GM23338 (cell line): ENCODE measurements around the gene SIGLEC15. TPM values are rescaled to one million over a fixed set of nuclear protein-coding genes. Genes with fewer than 3 reads are reported as not detected.

Experiments
- ATAC-seq: fragments of 200-7000 bp; cut with Tn5 transposase; 3 replicates; pipeline ENCODE4 v1.9.1; 2020
- DNase-seq: peaks from one replicate; pipeline ENCODE4 v3.0.0-alpha.2; 2015; ENCODE audit warnings: low spot score
- H2AFZ ChIP-seq: fragments of 200-600 bp; sonication (generic); 2 replicates; pipeline ENCODE4 v1.8.0; 2016; ENCODE audit warnings: antibody characterized with exemption, mild to moderate bottlenecking, moderate library complexity
- H3F3A ChIP-seq: fragments of 200-600 bp; sonication (generic); replicated peaks from 2 replicates; pipeline ENCODE4 v1.8.0; 2017; ENCODE audit warnings: antibody characterized with exemption, mixed run types, low read depth
- H3K27ac ChIP-seq: fragments of 200-600 bp; sonication (generic); 2 replicates; pipeline ENCODE4 v1.6.1; 2016; ENCODE audit warnings: low read depth
- H3K27me3 ChIP-seq: fragments of 200-600 bp; sonication (generic); 2 replicates; pipeline ENCODE4 v1.8.0; 2016; ENCODE audit warnings: mild to moderate bottlenecking, mixed run types, moderate library complexity; ENCODE audit not compliant: insufficient read depth
- H3K36me3 ChIP-seq: fragments of 200-600 bp; sonication (generic); 2 replicates; pipeline ENCODE4 v1.8.0; 2016; ENCODE audit warnings: mild to moderate bottlenecking; ENCODE audit not compliant: insufficient read depth
- H3K4me1 ChIP-seq: fragments of 200-600 bp; sonication (generic); 2 replicates; pipeline ENCODE4 v1.8.0; 2016; ENCODE audit warnings: mild to moderate bottlenecking, moderate library complexity; ENCODE audit not compliant: insufficient read depth
- H3K4me2 ChIP-seq: fragments of 200-600 bp; sonication (generic); 2 replicates; pipeline ENCODE4 v1.7.1; 2017; ENCODE audit warnings: mixed run types
- H3K4me3 ChIP-seq: fragments of 200-600 bp; sonication (generic); 2 replicates; pipeline ENCODE4 v1.6.1; 2016; ENCODE audit warnings: mixed run types
- H3K79me2 ChIP-seq: fragments of 200-600 bp; sonication (generic); replicated peaks from 2 replicates; pipeline ENCODE4 v1.8.0; 2017; ENCODE audit warnings: mild to moderate bottlenecking; ENCODE audit not compliant: insufficient read depth
- H3K9me2 ChIP-seq: fragments of 200-600 bp; sonication (generic); 2 replicates; pipeline ENCODE4 v1.8.0; 2017; ENCODE audit not compliant: insufficient read depth
- H4K20me1 ChIP-seq: fragments of 200-600 bp; sonication (generic); replicated peaks from 2 replicates; pipeline ENCODE4 v1.8.0; 2017; ENCODE audit warnings: mild to moderate bottlenecking; ENCODE audit not compliant: insufficient read depth
- H3K27ac Mint-ChIP-seq: 2 replicates; pipeline ENCODE4 v1.8.0; 2020; ENCODE audit warnings: inconsistent platforms, mild to moderate bottlenecking, moderate library complexity, mixed read lengths
- H3K27me3 Mint-ChIP-seq: 3 replicates; pipeline ENCODE4 v1.8.0; 2022; ENCODE audit warnings: low read depth, mild to moderate bottlenecking, moderate library complexity, mixed read lengths, inconsistent platforms; ENCODE audit not compliant: insufficient read depth, poor library complexity
- H3K36me3 Mint-ChIP-seq: 3 replicates; pipeline ENCODE4 v1.8.0; 2021; ENCODE audit warnings: low read depth, mild to moderate bottlenecking, inconsistent platforms, moderate library complexity, mixed read lengths
- H3K4me1 Mint-ChIP-seq: 3 replicates; pipeline ENCODE4 v1.8.0; 2020; ENCODE audit warnings: mild to moderate bottlenecking, inconsistent platforms, mixed read lengths
- H3K4me3 Mint-ChIP-seq: 3 replicates; pipeline ENCODE4 v1.8.0; 2021; ENCODE audit warnings: moderate library complexity, mild to moderate bottlenecking, inconsistent platforms, mixed read lengths
- H3K9me3 Mint-ChIP-seq: 3 replicates; pipeline ENCODE4 v1.8.0; 2020; ENCODE audit warnings: moderate library complexity, mild to moderate bottlenecking, inconsistent platforms, mixed read lengths
- CTCF ChIP-seq, 2 experiments: fragments of 200-600 bp in 1 of 2; sonication (generic) in 1 of 2; conservative IDR thresholded peaks; 2 replicates each; pipeline versions ENCODE4 v1.5.1 to v1.6.1; 2016 to 2017; ENCODE audit warnings: antibody characterized with exemption in 2 of 2, low read depth in 2 of 2, mild to moderate bottlenecking in 2 of 2, moderate library complexity in 1 of 2
- NANOG ChIP-seq: IDR thresholded peaks from 2 replicates; pipeline ENCODE4 v1.6.1; 2016; ENCODE audit warnings: antibody characterized with exemption, borderline replicate concordance
- STAT1 ChIP-seq: IDR thresholded peaks from one replicate; pipeline ENCODE4 v1.6.1; 2016; ENCODE audit warnings: antibody characterized with exemption; ENCODE audit not compliant: unreplicated experiment
- polyA plus RNA-seq: library from polyadenylated mRNA; unstranded; fragments of >200 nt; fragmentation: Nextera tagmentation; extraction: Ambion mirVana; gene quantifications from 2 replicates; pipeline ENCODE4 v1.2.1, GENCODE V29; 2016
- total RNA-seq: library from RNA; depleted of rRNA; stranded (reverse); fragments of >200 nt; shearing (Covaris generic); gene quantifications from 2 replicates; pipeline ENCODE4 v1.2.3, GENCODE V29; 2014
- TF ChIP-seq, protein P1 (sequence below): fragments of 250-450 bp; sonication (Bioruptor Pico); IDR thresholded peaks from 2 replicates; pipeline ENCODE4 v1.5.0; 2020; ENCODE audit warnings: mild to moderate bottlenecking, moderate library complexity

The SIGLEC15 gene
- total and polyA plus RNA-seq, 2 experiments from 2014 or later, result 0.29 TPM; not detected in 1

DNA sequence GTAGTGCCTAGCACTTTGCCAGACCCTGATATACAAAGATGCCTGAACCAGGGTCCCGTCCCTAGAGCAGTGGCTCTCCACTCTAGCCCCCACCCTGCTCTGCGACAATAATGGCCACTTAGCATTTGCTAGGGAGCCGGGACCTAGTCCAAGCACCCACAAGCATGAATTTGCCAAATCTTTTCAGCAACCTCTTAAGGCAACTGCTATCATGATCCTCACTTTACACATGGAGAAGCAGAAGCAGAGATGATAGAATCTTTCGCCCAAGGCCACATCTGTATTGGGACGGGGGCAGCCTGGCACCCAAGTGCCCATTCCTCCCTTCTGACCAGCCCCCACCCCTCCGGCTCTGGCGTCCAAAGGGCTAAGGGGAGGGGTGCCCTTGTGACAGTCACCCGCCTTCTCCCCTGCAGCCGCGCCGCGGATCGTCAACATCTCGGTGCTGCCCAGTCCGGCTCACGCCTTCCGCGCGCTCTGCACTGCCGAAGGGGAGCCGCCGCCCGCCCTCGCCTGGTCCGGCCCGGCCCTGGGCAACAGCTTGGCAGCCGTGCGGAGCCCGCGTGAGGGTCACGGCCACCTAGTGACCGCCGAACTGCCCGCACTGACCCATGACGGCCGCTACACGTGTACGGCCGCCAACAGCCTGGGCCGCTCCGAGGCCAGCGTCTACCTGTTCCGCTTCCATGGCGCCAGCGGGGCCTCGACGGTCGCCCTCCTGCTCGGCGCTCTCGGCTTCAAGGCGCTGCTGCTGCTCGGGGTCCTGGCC, 13.0 kb downstream of the SIGLEC15 start (continued):
- TF ChIP-seq, protein P1, sequence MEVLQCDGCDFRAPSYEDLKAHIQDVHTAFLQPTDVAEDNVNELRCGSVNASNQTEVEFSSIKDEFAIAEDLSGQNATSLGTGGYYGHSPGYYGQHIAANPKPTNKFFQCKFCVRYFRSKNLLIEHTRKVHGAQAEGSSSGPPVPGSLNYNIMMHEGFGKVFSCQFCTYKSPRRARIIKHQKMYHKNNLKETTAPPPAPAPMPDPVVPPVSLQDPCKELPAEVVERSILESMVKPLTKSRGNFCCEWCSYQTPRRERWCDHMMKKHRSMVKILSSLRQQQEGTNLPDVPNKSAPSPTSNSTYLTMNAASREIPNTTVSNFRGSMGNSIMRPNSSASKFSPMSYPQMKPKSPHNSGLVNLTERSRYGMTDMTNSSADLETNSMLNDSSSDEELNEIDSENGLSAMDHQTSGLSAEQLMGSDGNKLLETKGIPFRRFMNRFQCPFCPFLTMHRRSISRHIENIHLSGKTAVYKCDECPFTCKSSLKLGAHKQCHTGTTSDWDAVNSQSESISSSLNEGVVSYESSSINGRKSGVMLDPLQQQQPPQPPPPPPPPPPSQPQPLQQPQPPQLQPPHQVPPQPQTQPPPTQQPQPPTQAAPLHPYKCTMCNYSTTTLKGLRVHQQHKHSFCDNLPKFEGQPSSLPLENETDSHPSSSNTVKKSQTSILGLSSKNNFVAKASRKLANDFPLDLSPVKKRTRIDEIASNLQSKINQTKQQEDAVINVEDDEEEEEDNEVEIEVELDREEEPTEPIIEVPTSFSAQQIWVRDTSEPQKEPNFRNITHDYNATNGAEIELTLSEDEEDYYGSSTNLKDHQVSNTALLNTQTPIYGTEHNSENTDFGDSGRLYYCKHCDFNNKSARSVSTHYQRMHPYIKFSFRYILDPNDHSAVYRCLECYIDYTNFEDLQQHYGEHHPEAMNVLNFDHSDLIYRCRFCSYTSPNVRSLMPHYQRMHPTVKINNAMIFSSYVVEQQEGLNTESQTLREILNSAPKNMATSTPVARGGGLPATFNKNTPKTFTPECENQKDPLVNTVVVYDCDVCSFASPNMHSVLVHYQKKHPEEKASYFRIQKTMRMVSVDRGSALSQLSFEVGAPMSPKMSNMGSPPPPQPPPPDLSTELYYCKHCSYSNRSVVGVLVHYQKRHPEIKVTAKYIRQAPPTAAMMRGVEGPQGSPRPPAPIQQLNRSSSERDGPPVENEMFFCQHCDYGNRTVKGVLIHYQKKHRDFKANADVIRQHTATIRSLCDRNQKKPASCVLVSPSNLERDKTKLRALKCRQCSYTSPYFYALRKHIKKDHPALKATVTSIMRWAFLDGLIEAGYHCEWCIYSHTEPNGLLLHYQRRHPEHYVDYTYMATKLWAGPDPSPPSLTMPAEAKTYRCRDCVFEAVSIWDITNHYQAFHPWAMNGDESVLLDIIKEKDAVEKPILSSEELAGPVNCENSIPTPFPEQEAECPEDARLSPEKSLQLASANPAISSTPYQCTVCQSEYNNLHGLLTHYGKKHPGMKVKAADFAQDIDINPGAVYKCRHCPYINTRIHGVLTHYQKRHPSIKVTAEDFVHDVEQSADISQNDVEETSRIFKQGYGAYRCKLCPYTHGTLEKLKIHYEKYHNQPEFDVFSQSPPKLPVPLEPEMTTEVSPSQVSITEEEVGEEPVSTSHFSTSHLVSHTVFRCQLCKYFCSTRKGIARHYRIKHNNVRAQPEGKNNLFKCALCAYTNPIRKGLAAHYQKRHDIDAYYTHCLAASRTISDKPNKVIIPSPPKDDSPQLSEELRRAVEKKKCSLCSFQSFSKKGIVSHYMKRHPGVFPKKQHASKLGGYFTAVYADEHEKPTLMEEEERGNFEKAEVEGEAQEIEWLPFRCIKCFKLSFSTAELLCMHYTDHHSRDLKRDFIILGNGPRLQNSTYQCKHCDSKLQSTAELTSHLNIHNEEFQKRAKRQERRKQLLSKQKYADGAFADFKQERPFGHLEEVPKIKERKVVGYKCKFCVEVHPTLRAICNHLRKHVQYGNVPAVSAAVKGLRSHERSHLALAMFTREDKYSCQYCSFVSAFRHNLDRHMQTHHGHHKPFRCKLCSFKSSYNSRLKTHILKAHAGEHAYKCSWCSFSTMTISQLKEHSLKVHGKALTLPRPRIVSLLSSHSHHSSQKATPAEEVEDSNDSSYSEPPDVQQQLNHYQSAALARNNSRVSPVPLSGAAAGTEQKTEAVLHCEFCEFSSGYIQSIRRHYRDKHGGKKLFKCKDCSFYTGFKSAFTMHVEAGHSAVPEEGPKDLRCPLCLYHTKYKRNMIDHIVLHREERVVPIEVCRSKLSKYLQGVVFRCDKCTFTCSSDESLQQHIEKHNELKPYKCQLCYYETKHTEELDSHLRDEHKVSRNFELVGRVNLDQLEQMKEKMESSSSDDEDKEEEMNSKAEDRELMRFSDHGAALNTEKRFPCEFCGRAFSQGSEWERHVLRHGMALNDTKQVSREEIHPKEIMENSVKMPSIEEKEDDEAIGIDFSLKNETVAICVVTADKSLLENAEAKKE (CRISPR knock-in tag), result no peak
- TF ChIP-seq STAT1 (no peak), CTCF (conservative IDR thresholded peaks at IDR 0.05; ENCODE audit: low read depth in 2 of 2) (no peak)

DNA sequence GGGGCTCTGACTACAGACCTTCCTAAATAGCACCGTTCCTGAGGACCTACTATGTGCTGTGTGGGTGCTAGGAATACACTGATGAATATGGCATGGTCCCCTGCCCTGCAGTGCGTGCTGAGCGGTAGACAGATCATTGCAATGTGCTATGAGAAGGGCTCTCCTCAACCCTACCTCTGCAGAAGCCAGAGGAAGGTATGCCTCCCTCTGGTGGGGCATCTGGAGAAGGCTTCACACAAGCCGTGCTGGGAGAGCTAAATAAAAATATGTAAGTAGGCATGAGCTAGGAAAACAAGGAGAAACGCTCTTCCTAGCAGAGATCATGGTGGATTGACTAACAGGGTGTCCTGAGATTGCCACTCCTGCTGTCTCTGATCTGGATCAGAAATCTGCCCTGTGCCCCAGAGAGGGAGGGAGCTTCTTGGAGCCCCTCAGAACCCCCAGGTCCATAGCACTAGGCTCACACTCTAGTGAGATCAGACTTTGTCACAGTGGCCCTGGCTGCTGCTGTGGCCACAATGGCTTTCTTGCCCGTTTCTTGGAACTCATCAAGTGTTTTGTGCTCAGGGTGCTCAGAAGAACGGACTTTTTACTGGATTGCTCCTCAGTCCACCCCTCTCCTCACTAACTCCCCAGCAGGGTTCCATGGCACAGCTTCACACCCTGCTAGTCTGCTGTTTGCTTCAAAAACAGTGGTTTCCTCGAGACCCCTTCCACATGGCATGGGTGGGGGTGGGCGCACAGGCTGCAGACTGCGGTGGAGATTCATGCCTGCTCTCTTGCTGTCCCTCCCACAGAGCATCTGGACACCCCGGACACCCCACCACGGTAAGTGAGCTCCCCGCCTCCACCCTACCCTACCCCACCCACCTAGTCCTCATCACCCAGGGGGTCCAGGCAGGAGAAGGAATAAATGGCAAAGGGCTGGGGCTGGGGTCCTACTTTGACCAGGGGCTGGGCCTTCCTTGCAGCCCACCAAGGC, 14.2 kb downstream of the SIGLEC15 start:
- Histone ChIP-seq H3K36me3 (no peaks in the 10 kb centered on the region), H3K27me3 (peaks cover 27% of the 10 kb centered on the region), H3K9me2 (no peaks in the 10 kb centered on the region), H3K4me1 (peaks cover 15% of the 10 kb centered on the region; the same call in 1 of the 2 replicates), H3F3A (0 out of 2 replicates have a peak, but pooled peaks cover 4% of the 10 kb centered on the region), H2AFZ (no peak overlapping the region), H3K79me2 (no peaks in the 10 kb centered on the region), H3K27ac (no peak overlapping the region), H3K4me3 (no peak overlapping the region), H4K20me1 (no peaks in the 10 kb centered on the region), H3K4me2 (no peak overlapping the region)
- Mint-ChIP-seq H3K27me3 (peaks cover 18% of the 10 kb centered on the region), H3K27ac (no peak overlapping the region; the same call in 1 of the 2 replicates), H3K36me3 (no peaks in the 10 kb centered on the region; the same call in 2 of the 3 replicates), H3K4me1 (peaks cover 20% of the 10 kb centered on the region), H3K9me3 (no peaks in the 10 kb centered on the region), H3K4me3 (no peak overlapping the region)
- DNase-seq (peak; percentile 76), ATAC-seq (peak; percentile 62)
- TF ChIP-seq CTCF (conservative IDR thresholded peaks at IDR 0.05; ENCODE audit: low read depth in 2 of 2), result peak; percentile 67 to 76
- no peak for TF ChIP-seq NANOG
